ENCODE measurements around the gene DDX56.

DNA sequence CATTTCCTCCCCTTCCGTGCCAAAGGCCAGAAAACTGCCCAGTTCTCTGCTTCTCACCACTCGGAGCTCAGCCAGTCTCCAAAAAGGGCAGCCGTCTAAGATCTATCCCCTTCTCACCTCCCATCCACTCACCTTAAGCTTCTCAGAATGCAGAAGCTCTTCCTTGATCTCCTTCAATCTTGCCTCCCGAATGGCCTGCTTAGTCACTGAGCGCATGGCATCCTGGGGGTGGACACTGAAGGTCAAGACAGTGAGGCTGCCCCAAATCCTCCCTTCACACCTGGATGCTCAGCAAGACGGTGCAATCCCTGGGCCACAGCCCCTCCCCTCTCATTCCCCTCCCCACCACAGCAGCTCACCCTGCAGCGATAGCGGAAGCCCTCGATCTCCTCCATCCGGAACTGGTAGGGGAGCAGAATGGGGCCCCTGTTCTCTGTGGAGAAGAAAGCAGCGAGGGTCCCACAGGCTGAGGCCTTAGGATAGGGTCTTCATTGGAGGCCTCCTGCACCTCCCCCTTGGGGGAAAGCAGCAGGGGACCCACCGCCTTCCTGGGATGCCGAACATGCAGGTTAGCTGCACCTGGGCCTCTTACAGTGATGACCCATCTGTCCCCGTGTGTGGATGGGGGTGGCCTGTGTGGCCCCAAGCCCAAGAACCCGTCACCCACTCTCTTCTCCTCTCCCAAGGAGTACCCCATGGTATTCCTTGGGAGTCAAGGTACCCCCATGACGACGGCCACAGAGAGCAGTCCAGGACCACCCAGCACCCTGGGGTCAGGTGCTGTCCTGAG lies 4.7 kb downstream of the DDX56 start:
- TF ChIP-seq, protein P1, sequence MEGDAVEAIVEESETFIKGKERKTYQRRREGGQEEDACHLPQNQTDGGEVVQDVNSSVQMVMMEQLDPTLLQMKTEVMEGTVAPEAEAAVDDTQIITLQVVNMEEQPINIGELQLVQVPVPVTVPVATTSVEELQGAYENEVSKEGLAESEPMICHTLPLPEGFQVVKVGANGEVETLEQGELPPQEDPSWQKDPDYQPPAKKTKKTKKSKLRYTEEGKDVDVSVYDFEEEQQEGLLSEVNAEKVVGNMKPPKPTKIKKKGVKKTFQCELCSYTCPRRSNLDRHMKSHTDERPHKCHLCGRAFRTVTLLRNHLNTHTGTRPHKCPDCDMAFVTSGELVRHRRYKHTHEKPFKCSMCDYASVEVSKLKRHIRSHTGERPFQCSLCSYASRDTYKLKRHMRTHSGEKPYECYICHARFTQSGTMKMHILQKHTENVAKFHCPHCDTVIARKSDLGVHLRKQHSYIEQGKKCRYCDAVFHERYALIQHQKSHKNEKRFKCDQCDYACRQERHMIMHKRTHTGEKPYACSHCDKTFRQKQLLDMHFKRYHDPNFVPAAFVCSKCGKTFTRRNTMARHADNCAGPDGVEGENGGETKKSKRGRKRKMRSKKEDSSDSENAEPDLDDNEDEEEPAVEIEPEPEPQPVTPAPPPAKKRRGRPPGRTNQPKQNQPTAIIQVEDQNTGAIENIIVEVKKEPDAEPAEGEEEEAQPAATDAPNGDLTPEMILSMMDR (optimal IDR thresholded peaks at IDR 0.05 in 1 of 3, IDR thresholded peaks at IDR 0.05 in 1 of 3, conservative IDR thresholded peaks at IDR 0.05 in 1 of 3; ENCODE audit: extremely low read depth in 1 of 3, insufficient read depth in 2 of 3, low read length in 3 of 3) = no peak
- no peak for TF ChIP-seq EZH2 (IDR thresholded peaks at IDR 0.05; ENCODE audit: low read length)
